GF-D8 (cell line): Measurements from ENCODE around the gene YTHDC2.

ENCODE experiments used
- DNase-seq: peaks from one replicate; lab custom pipeline; 2025; lab: John Stamatoyannopoulos, UW

The YTHDC2 gene

DNA sequence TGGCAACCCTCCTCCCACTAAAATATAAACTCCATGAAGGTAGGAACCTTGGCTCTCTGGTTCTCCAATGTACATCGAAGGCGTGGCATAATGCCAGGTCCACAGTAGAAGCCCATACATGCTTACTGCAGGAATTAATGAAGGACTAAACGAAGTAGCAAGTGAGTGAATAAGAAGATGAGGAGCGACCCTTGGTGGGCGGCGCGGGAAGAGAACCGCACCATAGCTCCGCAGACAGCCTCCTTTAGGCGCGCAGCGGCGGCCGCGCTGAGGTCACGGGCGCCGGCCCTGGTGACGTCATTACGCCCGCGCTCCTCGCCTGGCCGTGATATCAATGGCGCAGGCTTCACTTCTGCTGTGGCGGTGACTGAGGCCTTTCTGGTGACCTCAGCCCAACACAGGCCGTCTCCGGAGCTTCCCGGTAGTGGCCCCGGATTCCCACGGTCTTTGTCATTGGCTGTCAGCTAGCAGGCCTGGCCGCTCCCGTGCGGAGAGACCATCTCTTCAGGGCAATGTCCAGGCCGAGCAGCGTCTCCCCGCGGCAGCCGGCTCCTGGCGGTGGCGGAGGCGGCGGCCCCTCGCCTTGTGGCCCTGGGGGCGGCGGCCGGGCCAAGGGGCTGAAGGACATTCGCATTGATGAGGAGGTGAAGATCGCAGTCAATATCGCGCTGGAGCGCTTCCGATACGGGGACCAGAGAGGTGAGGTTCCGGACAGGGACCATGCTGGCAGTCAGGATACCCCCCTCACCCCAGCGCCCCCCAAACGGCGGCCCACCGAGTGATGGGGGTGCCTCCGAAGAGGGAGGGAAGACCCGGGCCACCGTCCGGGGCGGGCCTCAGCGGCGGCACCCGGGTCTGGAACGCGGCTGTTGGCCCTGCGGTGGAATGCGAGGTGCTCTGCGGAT is at the start of gene YTHDC2:
YTHDC2 (plus strand) TSS at position 311 of the 905 bp plus-strand sequence; CDS start at position 513, 202 bp downstream.
- DNase-seq, result peak; percentile 50

DNA sequence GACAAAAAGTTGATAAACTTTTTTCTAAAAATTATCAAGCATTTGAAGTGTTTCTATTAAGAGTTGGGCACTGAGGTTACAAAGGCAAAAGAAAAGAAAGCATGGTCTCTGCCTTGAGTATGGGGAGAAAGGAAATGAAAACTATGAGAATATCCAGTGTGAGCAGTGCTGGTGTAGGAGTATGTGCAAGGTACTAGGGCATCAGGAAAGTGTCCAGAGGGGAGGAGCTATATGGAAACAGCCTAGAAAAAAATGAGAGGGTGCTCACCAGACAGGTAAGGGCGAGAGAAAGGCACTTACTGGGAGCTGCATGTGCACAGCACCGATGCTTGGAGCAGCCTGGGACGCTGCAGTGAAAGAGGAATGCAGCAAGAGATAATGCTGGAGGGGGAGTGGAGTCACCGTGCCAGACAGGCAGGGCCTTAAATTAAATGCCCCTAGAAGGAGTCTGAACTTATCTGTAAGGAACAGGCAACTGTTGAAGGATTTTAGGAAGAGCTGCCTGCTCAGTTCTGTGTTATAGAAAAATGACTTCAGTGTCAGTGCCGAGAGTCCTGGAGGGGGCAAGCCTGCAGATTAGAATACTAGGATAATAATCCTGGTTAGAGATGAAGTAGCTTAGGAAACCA is 39.3 kb upstream of the YTHDC2 start:
- no peak for DNase-seq

DNA sequence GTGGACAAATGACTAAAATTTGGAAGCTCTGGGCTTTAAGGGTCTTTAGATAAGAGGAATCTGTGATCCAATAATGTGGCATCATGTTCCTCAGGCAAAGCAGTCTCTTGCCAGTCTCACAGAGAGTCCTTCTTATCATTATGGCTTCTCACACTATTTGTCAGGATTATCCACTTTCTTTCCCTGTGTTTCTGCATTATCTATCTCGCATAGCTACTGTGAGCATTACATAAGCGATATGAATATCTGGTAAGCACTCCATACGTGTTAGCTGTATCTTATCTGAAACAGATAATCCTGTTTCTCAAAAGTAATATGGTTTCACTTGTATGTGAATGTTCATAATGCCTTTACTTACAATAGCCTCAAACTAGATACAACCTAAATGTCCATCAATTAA is 34.8 kb upstream of the YTHDC2 start:
- DNase-seq, result no peak

DNA sequence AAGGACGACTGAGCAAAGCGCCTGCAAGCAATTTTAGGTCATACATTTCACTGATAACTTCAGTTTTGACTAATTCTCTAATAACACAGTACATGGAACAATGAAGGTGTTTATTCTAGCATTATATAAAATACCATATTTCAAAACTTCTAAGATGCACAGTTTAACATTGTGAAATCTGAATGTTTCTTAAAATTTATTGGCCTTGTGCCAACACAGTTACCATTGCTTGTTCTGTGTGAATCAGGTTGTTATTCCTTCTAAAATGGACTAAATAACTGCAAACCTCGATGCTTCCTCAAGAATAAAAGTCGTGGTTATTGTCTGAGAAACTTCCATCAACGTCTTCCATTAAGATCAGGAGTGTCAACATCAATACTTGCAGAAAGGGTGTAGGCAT is 33.3 kb upstream of the YTHDC2 start:
- DNase-seq, result no peak

DNA sequence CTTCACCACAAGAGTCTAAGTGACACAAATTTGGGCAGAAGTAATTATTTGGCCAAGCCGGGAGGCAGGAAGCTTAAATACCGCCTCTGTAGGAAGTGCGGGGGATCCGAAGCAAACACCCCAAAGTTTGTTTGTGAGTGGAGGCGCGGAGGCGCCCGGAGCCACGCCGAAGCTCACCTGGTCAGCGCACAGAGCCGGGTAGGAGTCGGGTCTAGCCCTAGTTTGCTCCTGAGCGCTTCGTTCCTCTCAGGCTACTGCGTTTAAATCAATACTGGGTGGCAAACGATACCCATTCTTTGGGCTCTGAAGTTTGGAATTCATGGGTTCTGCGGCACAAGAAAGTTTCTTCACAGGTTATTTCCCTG is 26.1 kb upstream of the YTHDC2 start:
- DNase-seq, result no peak

DNA sequence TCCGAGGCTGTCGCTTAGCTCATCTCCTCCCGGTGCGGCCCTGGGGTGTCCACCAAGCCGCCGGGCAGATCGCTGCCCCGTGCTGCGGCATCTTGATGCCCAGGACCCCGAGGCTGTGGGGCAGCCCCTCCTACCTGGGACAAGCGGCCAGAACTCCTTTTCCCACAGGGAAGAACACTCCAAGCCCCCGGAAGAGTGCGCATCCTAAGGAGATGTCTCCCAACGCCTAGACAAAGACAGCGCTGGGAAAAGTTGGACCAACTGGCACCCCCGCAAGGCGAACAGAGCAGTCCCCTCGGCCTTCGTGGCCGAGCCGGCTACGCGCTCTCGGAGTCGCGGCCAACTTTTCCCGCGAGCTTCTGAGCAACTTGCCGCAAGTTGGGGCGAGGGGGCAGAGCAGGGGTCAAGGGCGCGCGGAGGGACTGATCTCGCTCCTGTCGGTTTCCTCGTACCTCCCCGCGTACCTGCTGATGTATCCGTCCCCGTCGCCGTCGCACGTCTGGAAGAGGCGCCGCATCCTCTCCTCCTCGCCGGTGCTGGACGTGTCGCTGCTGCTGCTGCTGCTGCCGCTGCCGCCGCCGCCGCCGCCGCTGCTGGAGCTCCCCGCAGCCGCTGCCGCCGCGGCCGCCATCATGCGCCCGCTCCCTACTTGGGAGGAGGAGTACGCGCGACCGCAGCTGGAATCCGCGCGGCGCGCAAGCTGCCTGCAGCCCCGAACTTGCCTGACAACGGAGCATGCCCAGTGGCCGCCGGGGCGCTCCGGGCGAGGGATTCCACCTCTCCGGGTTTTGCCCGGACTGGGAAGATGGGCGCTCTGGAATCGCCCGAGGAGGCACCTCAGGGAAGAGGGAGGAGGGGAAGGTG is 25.5 kb upstream of the YTHDC2 start, which contains the start of gene MCC:
MCC (minus strand) TSS at position 673 of the 864 bp plus-strand sequence.
- DNase-seq, result no peak

DNA sequence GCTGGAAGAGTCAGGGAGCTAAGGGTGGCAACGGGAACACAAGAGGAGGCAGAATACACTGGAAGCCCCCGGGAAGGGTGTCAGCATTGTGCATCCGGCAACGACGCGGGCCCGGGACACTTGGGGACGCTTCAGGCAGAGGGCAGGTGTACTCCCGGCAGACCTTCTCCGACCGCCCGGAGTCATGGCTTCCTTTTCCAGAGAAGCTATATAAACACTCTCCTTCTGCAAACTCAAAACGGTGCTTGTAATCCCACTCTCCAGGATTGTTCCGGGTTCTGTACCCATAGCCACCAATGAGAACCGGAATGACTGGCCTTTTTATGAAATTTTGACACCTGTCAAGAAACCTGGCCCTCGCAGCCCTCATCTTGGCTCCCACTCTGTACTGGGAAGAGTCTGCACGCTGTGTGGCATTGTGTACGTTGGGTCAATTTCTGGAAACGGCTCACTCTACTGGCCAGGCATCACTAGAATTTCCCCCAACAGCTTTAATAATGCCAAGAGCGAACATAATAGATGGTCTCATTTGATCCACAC is 24.8 kb upstream of the YTHDC2 start:
- DNase-seq, result no peak

DNA sequence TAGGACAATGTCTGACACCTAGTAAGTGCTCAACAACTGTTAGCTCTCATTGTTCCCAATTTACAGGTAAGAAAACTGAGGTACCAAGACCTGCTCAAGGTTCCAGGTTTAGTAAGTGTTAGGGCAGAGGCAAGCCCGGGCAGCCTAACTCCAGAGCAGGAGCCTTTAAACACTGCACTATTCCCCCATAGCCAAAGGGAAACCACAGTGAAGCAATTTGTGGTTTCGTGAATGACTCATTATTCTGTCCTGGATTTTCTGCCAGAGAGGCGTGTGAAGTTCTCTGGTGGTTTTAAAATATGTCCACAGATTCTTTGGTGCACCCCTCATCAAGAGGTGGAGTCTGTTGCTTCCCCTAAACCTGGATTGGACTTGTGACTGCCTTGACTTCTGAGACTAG is 24.2 kb upstream of the YTHDC2 start:
- peak; percentile 34 for DNase-seq

DNA sequence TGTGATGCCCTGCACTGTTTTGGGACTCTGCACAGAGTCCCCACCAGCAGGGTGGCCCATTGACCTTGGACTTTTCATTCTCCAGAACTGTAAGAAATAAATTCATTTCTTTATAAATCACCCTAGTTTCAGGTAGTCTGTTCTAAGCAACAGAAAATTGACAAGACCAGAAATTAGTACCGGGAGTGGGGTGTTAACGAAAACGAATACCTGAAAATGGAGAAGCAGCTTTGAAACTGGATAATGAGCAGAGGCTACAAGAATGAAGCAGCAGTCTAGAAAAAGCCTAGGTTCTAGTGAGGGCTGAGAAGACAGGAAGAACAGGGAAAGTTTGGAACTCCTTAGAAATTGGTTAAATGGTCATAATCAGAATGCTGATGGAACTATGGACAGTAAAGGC is 23.2 kb upstream of the YTHDC2 start:
- no peak for DNase-seq

DNA sequence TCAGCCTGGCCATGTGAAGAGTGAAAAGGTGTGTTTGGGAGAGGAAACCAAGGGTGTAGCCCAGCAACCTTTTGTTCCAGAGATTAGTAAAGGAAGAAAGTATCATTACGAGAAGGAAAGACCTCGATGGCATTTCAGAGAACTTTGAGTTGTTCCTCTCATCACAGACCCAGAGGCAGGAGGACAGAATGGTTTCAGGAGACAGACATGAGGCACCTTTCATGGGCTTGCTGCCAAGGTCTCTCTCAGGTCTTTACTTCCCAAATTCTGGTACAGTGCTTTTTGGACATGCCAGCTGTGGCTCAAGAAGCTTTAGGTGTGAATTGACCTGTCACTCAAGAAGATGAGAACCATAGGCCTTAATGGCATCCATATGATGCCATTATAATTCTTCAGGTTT is 22.5 kb upstream of the YTHDC2 start:
- DNase-seq, result no peak

DNA sequence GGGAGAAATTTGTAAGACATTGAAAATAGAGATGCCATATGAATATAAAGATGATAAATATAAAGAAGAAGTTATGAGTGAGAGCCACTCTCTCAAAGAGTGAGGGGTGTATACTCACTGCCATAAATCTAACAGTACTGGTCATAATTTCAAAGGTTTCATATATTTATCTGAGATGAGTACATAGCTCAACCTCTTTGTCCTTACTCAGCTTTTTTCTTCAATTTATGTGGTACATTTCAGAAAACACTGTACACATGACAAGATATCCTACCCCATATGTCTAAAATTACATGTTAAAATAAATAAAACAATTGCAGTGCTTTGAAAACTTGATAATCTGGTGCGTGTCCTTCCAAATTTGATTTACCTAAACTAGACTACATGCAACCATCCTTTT is 20.0 kb upstream of the YTHDC2 start:
- DNase-seq, result no peak

DNA sequence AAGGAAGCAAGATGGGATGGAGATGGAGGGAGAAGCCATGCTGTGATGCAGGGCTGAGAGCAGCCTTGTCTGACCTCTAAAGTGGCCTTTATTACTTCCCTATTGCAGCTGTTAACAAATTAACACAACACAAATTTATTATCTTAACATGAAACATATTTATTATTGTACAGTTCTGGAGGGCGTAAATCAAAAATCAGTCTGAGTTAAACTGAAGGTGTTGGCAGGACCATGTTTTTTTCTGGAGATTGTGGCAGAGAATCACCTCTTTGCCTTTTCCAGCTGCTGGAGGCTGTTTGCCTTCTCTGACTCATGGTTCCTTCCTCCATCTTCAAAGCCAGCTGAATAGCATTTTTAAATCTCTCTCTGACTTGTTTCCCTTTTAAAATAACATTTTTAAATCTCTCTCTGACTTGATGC is 18.1 kb upstream of the YTHDC2 start:
- no peak for DNase-seq

DNA sequence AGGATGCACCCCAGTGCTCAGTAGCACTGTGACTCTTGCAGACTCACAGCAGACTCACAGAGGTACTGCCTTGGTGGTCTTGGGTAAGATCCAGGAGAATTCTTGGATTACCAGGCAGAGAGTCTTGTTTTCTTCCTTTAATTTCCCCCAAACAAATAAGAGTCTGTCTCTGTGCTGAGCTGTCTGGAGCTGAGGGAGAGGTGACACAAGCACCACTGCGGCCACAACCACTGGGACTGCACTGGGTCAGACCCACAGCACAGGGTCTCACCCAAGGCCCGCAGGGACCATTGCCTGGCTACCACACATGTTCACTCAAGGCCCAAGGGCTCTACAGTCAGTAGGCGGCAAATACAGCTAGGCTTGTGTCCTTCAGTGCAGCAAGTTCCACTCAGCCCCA is 11.4 kb upstream of the YTHDC2 start:
- DNase-seq, result no peak

DNA sequence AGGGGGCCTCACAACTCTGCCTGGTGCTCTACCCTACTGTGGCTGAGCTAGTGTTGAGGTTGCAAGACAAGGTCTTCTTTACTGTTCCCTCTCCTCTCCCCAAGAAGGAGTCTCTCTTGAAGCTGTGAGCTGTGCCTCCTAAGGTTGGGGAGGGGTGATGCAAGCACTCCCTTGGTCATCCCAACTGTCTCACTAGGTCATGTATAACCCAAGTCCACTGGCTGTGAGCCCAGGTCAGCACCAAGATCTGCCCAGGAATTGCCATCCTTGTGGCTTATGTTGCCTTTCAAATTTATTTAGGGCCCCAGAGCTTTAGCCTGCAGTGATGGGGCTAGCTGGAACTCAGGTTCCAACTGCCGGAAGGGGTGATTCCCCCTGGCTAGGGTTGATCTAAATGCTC is 10.3 kb upstream of the YTHDC2 start:
- DNase-seq, result no peak

DNA sequence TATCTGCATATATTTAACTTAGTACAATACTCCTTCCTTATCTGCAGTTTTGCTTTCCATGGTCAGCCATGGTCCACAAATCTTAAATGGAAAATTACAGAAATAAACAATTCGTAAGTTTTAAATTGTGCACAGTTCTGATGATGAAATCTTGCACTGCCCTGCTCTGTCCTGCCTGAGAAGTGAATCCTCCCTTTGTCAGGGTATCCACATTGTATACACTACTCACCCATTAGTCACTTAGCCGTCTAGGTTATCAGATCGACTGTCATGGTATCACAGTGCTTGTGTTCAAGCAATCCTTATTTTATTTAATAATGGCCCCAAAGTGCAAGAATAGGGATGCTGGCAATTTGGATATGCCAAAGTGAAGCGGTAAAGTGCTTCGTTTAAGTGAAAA is 8.3 kb upstream of the YTHDC2 start:
- DNase-seq, result no peak

DNA sequence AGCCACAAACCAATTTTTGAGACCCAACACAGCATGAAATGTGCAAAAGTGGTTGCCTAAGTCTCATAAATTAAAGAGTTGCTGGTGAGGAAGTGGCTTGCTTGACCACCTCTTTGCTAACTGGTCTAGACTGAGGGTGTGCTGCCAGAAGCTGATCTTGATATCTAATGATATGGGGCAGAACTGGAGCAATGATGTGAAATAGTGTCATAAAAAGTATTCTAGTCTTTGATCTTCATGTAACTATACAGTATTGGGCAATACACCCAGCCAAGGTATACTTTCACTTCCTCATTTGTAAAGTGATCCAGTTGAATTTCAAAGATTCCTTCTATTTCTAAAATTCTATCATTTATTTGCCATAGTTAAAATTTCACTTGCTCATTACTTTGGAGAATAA is 5.9 kb upstream of the YTHDC2 start:
- DNase-seq, result peak; percentile 28

DNA sequence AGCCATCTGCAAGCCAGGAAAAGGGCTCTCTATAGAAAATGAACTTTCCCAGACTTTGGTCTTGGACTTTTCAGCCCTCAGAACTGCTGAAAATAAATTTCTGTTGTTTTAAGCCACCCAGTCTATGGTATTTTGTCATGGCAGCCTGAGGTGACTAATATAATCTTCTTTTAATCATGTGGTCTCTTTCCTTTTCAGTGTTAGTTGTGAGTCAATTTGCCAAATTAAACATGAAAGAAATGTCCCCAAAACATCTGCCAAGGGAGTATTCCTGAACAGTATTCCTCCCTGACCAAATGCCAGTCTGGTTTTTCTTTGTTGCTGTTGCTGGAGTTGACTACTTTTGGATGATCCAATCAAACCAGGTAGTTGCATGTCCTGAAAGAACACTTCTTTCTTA is 4.7 kb upstream of the YTHDC2 start:
- DNase-seq, result no peak

DNA sequence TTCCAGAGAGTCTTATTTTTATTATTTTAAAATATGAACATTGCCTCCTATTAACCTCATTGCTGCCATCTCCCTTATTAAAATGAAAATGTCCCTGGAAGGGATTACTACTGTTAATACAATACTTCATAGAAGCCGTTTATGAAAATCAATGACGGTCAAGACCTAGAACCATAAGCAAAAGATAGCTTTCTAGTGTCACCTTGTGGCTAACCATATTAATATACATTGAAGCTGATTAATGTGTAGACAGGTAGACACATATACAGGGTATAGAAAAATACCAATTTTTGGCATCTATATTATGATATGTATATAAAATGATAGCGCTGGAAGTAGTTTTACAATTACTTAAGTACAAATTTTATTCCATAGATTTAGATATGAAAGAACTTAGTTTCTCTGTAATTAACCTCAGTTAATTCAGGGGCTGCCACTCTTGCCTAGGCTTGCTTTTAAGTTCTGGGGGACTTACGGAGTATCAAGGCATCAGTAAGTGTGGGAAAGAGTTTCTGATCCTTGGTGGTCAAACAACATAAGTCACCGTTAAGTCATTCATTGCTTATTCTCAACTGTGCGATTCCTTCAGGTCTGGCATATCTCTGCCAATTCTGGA is 2.5 kb upstream of the YTHDC2 start:
- no peak for DNase-seq

DNA sequence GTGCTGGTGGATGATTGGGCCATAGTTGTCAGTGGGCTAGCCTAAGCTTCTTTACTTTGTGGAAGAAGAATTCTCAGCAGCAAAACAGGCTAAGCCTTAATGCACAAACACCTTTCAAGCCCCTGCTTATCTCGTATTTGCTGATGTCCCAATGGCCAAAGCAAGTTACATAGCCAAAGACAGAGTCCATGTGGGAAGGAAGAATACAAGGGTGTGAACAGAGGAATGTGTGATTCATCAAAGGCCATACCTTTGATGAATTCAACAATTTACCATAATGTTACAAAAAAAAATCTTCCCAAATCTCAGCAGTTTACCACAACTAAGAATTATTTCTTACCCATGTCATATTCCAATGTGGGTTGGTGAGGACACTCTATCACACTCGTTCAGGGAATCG is 1.2 kb upstream of the YTHDC2 start:
- no peak for DNase-seq

DNA sequence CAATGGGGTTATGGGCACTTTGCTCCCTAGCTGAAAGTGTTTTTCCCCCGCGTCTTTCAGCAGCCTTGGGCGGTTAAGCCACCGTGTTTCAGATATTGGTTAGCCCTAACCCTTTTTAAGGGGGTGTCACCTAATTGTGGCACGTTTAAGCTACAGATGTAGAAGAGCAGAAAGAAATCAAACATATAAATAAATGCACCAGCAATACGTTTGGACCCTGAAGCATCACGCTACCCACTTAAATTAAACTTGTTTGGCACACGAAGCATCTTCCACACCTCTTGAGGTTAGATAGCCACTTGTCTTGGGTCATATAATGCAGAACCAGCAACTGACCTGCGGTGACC is 768 bp downstream of the YTHDC2 start:
- no peak for DNase-seq

DNA sequence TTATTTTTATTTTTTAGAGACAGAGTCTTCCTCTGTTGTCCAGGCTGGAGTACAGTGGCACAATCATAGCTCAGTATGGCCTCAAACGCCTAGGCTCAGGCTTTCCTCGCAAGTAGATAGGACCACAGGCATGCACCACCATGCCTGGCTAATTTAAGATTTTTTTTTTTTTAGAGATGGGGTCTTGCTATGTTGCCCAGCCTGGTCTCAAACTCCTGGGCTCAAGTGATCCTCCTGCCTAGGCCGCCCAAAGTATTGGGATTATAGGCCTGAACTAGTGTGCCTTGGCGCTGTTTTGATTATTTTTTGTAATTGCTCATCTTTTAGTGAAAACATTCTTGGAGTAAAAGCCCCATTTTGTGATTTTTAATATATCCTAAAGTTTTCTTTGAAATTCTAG is 5.4 kb downstream of the YTHDC2 start:
- DNase-seq, result no peak

DNA sequence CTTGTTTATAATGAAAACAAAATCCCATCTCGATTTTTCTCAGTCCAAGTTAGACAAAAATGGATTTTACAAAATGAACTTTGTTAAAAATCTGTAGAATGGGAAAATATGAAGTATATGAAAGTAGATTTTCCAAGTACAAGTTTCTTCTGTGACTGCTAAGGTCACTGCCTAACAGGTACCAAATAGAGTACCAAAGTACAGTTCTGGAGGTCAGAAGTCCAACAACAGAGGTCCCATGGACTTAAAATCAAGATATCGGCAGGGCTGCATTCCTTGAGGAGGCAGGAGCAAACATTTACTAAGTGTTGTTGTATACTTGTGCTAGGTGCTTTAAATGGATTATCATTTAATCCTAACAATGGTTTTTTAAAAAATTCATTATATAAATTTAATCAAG is 5.9 kb downstream of the YTHDC2 start:
- DNase-seq, result no peak
